HG02642 (cell line): ENCODE results near the gene SIPA1L3.

Source experiments
- ATAC-seq: cut with Tn5 transposase; IDR thresholded peaks from one replicate; pipeline ENCODE4 v1.9.1; 2021; ENCODE audit warnings: mild to moderate bottlenecking; ENCODE audit not compliant: unreplicated experiment, poor library complexity

The SIPA1L3 gene

DNA sequence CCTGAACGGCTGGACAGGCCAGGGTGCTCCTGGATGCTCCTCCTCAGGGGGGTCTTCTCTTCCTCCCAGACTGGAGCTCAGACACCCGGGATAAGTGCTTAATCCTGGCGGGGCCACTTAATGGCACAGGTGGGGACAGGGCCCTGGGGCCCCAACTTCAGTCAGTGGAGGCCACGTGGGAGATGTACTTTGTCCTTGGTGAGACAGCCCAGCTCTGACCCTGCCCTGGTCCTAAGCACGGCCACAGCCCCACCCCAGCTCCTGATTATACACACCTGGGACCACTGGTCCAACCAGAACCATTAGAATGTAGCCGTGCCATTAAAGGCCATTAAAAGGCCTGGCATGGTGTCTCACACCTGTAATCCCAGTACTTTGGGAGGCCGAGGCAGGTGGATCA lies 341.4 kb downstream of the SIPA1L3 start:
- no peak for ATAC-seq

DNA sequence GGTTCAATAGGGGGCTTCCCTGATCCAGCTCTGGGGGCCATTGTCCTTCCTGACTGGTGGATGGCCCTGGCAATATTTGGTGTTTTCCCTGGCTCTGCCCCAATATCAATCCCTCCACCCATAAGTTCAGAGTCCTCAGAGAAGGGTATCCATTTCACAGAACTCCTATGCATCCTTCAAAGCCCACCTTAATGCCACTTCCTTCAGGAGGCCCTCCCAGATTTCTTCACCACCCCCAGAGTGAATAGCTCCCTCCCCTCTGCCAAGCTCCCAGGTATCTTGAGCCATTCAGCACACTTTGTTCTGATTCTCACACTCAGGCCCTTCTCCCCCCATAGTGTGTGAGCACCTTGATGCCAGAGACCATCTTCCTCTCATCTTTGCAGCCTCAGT lies 343.4 kb downstream of the SIPA1L3 start:
- ATAC-seq = no peak

DNA sequence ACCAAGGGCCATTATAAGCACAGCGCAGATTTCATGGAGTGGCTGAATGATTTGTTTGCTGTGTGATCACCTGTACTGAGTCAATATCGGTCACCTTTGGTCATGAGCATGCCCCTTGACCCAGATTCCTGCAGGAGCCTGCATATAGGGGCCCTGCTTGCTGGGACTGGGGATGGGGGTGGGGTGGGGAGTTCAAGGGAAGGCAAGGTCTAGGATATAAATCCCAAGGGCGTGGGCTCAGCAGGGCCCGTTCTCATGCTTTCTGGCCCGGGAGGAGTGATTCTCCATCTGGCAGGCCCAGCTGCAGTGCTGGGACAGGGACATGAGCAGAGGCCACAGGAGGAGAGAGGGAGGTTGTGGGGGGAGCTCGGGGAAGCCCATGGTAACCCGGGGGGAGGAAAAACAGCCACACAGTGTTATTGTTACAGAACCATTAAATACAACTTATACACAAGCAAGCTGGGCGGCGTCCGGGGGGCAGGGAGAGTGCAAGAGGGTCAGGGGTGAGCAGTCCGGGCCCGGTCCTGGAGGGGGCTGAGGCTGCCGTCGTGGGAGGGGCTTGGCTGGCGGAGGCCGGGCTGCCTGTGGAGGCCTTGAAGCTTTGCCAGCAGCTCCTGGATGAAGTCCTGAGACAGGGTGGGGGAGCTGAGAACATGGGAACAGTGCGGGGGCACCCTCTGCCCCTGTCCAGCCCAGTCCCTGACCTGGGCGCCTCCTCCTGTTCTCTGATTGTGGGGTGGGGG lies 344.0 kb downstream of the SIPA1L3 start:
- ATAC-seq = no peak

DNA sequence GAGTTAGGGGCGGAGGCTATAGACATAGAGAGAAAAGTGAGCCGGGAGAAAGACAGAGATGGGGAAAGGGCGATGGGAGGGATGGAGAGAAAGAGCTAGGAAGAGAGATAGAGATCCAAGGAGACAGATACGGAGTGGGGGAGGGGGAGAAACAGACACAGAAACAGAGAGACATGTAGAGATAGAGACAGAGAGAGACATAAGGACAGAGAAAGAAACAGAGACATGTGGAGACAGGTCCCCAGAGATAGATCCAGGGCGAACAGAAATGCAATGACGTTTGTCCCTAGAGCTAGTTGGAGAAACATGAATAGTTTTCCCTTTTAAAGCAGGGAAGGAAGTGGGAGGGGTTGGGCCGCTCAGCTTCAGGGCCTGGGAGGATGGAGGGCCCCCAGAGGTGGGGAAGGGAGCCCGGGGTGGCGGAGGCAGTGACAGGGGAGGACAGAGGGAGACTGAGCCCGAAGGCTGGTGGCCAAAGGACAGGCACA lies 344.6 kb downstream of the SIPA1L3 start:
- no peak for ATAC-seq

DNA sequence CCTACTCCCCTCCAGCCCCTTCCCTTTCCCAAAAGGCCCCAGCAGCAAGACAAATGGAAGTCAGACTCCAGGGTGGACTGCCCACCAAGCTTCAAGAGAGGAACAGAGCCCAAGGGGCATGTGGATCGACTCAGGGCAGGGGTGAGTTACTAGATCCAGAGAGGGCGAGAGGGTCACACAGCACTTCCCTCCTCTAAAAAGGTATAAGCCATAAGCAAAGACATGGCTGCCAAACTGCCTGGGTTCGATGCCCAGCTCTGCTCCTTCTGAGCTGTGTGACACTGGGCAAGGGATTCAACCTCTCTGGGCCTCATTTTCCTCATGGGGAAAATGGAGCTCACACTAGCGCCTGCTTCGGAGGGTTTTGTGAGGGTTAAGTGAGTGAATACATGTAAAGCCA lies 345.4 kb downstream of the SIPA1L3 start:
- no peak for ATAC-seq

DNA sequence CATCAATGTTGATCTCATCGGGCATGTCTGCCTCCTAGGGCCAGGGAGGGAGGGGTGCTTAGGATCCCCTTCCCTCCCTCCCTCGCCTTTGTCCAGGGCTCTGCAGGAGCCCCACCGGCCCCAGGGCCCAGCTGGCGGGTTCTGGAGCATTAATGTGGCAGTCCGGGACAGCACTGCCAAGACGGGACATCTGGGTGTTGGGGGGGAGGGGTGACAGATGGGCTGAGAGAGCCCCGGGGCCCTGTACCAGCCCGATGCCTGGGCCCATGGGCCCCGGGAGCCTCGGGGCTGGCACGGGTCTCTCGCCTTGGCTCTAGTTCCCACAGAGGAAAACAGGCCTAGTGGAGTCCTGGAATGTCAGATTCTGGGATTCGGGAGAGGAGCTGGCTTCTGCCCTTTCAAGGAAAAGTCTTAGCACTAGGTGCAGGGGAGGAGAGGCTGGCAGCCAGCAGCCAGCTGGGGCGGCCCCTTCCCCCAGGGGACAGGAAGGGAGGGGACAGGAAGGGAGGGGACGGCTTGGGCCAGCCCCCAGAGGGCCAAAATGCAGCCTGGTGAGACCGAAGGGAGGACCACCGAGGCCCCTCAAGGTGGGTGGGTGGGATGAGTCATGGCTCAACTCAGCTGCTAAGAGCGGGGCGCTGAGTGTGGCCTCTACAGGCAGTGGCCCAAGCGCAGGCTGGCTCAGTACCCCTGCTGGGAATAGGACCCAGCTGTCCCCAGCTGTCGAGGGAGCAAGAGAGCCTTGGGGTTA lies 346.1 kb downstream of the SIPA1L3 start:
- no peak for ATAC-seq

DNA sequence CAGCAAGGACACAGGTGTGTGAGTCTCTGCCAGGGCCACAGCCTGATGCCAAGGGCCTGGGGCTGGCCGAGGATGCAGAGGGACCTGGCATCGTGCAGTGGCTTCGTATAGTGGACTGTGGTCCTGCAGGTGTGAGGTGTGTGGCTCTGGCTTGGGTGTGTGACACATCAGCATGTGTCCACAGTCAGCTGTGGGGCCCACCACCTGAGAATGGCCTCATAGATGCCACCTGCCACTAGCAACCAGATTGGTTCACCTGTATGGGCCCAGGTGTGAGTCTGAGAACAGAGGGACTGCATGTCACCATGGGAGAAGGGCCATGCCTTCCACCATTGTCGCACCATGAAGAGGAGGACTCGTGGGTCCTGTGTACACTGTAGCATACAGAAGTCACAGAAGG lies 346.8 kb downstream of the SIPA1L3 start:
- ATAC-seq = no peak

DNA sequence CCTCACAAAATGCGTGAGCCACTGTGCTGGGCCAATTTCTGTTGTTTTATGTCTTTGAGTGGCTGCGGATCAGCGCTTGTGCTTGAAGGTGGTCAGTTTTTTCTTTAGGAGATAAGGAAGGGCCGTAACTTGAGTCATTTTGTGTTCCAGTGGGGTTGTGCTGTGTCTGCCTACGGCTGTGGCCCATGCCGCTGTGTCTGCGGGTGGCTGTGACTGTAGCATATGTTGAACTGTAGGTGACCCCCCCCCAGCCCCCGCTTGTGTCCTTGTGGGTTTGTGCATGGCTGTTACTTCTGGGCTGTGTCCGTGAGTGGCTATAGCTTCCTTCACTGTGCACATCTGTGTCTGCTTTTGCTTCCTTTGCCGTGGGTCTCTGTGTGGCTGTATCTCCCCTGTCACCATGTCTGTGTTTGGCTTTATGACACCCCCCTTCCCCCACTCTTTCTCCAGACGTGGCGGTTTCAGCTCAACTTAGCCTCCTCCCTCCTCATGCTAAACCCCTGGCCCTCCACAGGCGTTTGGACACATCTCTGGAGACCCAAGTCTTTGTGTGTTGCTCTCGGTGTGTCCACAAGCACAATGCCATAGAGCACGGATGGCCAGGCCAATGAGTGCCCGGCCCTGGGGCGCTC lies 348.5 kb downstream of the SIPA1L3 start:
- no peak for ATAC-seq
